Measurements from ENCODE around the gene LDLRAD3.

LDLRAD3 gene

GRCh38 chr11:36109850-36110606 lies 166.2 kb downstream of the LDLRAD3 start:
- no peak for DNase-seq

GRCh38 chr11:36110668-36111410 lies 167.0 kb downstream of the LDLRAD3 start:
- no peak for DNase-seq

GRCh38 chr11:36114095-36114494 lies 170.2 kb downstream of the LDLRAD3 start:
- DNase-seq, result no peak

- no peak for DNase-seq
These were observed 171.5 kb downstream of the LDLRAD3 start for GRCh38 chr11:36115378-36115801.

- no peak for DNase-seq
These were observed 172.3 kb downstream of the LDLRAD3 start for GRCh38 chr11:36116161-36116560.

- no peak for DNase-seq
These were observed 174.2 kb downstream of the LDLRAD3 start for GRCh38 chr11:36118084-36118483.

GRCh38 chr11:36119300-36119699 lies 175.4 kb downstream of the LDLRAD3 start:
- no peak for DNase-seq

GRCh38 chr11:36121054-36121453 lies 177.2 kb downstream of the LDLRAD3 start:
- DNase-seq, result no peak

- no peak for DNase-seq
These were observed 178.8 kb downstream of the LDLRAD3 start for GRCh38 chr11:36122671-36123070.

GRCh38 chr11:36123336-36124101 lies 179.7 kb downstream of the LDLRAD3 start:
- DNase-seq, result no peak

GRCh38 chr11:36126678-36127077 lies 182.8 kb downstream of the LDLRAD3 start:
- DNase-seq, result no peak

- DNase-seq, result no peak
These were observed 183.7 kb downstream of the LDLRAD3 start for GRCh38 chr11:36127550-36127949.

- DNase-seq, result no peak
These were observed 186.1 kb downstream of the LDLRAD3 start for GRCh38 chr11:36129955-36130354.

GRCh38 chr11:36130401-36130800 lies 186.5 kb downstream of the LDLRAD3 start:
- no peak for DNase-seq

- DNase-seq, result no peak
These were observed 188.0 kb downstream of the LDLRAD3 start for GRCh38 chr11:36131721-36132397.

GRCh38 chr11:36132940-36133339 lies 189.1 kb downstream of the LDLRAD3 start:
- DNase-seq, result no peak

- DNase-seq, result no peak
These were observed 191.2 kb downstream of the LDLRAD3 start for GRCh38 chr11:36135076-36135475.

- DNase-seq, result no peak
These were observed 195.9 kb downstream of the LDLRAD3 start for GRCh38 chr11:36139767-36140166.

GRCh38 chr11:36141196-36141953 lies 197.5 kb downstream of the LDLRAD3 start:
- no peak for DNase-seq

GRCh38 chr11:36141956-36142355 lies 198.1 kb downstream of the LDLRAD3 start:
- DNase-seq, result no peak

- DNase-seq, result no peak
These were observed 198.6 kb downstream of the LDLRAD3 start for GRCh38 chr11:36142439-36142838.

- DNase-seq, result no peak
These were observed 199.0 kb downstream of the LDLRAD3 start for GRCh38 chr11:36142879-36143278.

Measured in CD4-positive, alpha-beta T cell treated with Interleukin-17A for 1 hour (primary cell).